Gastroesophageal sphincter (tissue), 3 donors: ENCODE results near the gene MANEAL.

Source experiments
- POLR2A ChIP-seq, 2 donors: fragments of 450-650 bp; IDR thresholded peaks; one replicate each; pipeline ENCODE4 v1.6.1; 2017; ENCODE audit warnings: antibody characterized with exemption in 2 of 2, mild to moderate bottlenecking in 2 of 2, moderate library complexity in 1 of 2
- POLR2AphosphoS5 ChIP-seq: sonication (generic); formaldehyde crosslinking; IDR thresholded peaks from one replicate; pipeline ENCODE4 v1.6.1; 2017; ENCODE audit warnings: antibody characterized with exemption
- TF ChIP-seq, protein P1 (sequence below), 4 experiments: fragments of 200-600 bp in 2 of 4; fragments of 450-650 bp in 2 of 4; sonication (generic) in 1 of 4; IDR thresholded peaks; one replicate each; pipeline ENCODE4 v1.5.1; 2017 to 2019; ENCODE audit warnings: antibody characterized with exemption in 4 of 4, mild to moderate bottlenecking in 2 of 4, moderate library complexity in 2 of 4

- TF ChIP-seq, protein P1, sequence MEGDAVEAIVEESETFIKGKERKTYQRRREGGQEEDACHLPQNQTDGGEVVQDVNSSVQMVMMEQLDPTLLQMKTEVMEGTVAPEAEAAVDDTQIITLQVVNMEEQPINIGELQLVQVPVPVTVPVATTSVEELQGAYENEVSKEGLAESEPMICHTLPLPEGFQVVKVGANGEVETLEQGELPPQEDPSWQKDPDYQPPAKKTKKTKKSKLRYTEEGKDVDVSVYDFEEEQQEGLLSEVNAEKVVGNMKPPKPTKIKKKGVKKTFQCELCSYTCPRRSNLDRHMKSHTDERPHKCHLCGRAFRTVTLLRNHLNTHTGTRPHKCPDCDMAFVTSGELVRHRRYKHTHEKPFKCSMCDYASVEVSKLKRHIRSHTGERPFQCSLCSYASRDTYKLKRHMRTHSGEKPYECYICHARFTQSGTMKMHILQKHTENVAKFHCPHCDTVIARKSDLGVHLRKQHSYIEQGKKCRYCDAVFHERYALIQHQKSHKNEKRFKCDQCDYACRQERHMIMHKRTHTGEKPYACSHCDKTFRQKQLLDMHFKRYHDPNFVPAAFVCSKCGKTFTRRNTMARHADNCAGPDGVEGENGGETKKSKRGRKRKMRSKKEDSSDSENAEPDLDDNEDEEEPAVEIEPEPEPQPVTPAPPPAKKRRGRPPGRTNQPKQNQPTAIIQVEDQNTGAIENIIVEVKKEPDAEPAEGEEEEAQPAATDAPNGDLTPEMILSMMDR (IDR thresholded peaks at IDR 0.05) = no peak
- TF ChIP-seq POLR2A (IDR thresholded peaks at IDR 0.05) (no peak), POLR2AphosphoS5 (no peak)
These were observed 46.8 kb upstream of the MANEAL start for GRCh38 chr1:37746806-37747205.
